Activated T-helper 1 cell treated with anti-CD3 and anti-CD28 coated beads, Interleukin-12 subunit alpha, Interleukin-12 subunit beta, Interleukin-2, Interleukin-4 antibody, amounts not matched to agents 30 ng/mL and 10 ng/mL and 1 ng/mL, durations not matched to agents 14 hours and 24 hours and 36 hours (primary cell): ENCODE measurements around the gene AUTS2. TPM values are rescaled to one million over a fixed set of nuclear protein-coding genes. Genes with fewer than 3 reads are reported as not detected.

ENCODE experiments used
- DNase-seq: peaks from one replicate; pipeline ENCODE4 v3.0.0; 2021; ENCODE audit warnings: low spot score
- H3K27ac Mint-ChIP-seq: one replicate; pipeline ENCODE4 v1.8.0; 2021; ENCODE audit warnings: mild to moderate bottlenecking, mixed read lengths
- H3K27me3 Mint-ChIP-seq: one replicate; pipeline ENCODE4 v1.8.0; 2022; ENCODE audit warnings: mild to moderate bottlenecking, moderate library complexity, mixed read lengths; ENCODE audit not compliant: insufficient read depth
- H3K36me3 Mint-ChIP-seq: one replicate; pipeline ENCODE4 v1.8.0; 2021; ENCODE audit warnings: low read depth, mixed read lengths
- H3K4me1 Mint-ChIP-seq: one replicate; pipeline ENCODE4 v1.8.0; 2021; ENCODE audit warnings: low read depth, mixed read lengths
- H3K4me3 Mint-ChIP-seq: one replicate; pipeline ENCODE4 v1.8.0; 2021; ENCODE audit warnings: mild to moderate bottlenecking, moderate library complexity, mixed read lengths
- H3K9me3 Mint-ChIP-seq: one replicate; pipeline ENCODE4 v1.8.0; 2021; ENCODE audit warnings: mixed read lengths
- intact Hi-C: fragments of 100-400 bp; cut with micrococcal nuclease; formaldehyde crosslinking; loops from one replicate; pipeline ENCODE4 v1.15.1; 2024
- total RNA-seq: library from RNA; stranded (reverse); gene quantifications from 2 replicates; pipeline ENCODE4 v1.2.3, GENCODE V29; 2022

AUTS2 gene
- total RNA-seq, 1 donor from 2014 or later: 2.7 TPM

GRCh38 chr7:70312336-70312735, 714.1 kb downstream of the AUTS2 start:
- H3K27me3 Mint-ChIP-seq: no peaks in the 10 kb centered on the region
- intact Hi-C loops: no loop called here
- H3K4me3 Mint-ChIP-seq: no peak overlapping the region
- H3K36me3 Mint-ChIP-seq: no peaks in the 10 kb centered on the region
- no peak overlapping the region for H3K27ac Mint-ChIP-seq
- peaks cover 11% of the 10 kb centered on the region for H3K9me3 Mint-ChIP-seq
- no peak for DNase-seq
- H3K4me1 Mint-ChIP-seq: peaks cover 15% of the 10 kb centered on the region

GRCh38 chr7:70313271-70313670, 715.0 kb downstream of the AUTS2 start:
- intact Hi-C loops: no loop called here
- no peak for DNase-seq
- Mint-ChIP-seq H3K36me3 (no peaks in the 10 kb centered on the region), H3K27me3 (no peaks in the 10 kb centered on the region), H3K4me1 (peaks cover 16% of the 10 kb centered on the region), H3K9me3 (peaks cover 16% of the 10 kb centered on the region), H3K27ac (no peak overlapping the region), H3K4me3 (no peak overlapping the region)

GRCh38 chr7:70313687-70314086, 715.4 kb downstream of the AUTS2 start:
- H3K4me3 Mint-ChIP-seq: no peak overlapping the region

GRCh38 chr7:70314221-70314620, 715.9 kb downstream of the AUTS2 start:
- Mint-ChIP-seq H3K27me3 (no peaks in the 10 kb centered on the region), H3K36me3 (no peaks in the 10 kb centered on the region), H3K27ac (no peak overlapping the region), H3K4me1 (peaks cover 21% of the 10 kb centered on the region), H3K4me3 (no peak overlapping the region), H3K9me3 (peaks cover 16% of the 10 kb centered on the region)
- no peak for DNase-seq
- intact Hi-C loops: no loop called here

More at GRCh38 chr7:70313687-70314086, 715.4 kb downstream of the AUTS2 start:
- H3K36me3 Mint-ChIP-seq: no peaks in the 10 kb centered on the region
- H3K27ac Mint-ChIP-seq: no peak overlapping the region
- H3K9me3 Mint-ChIP-seq: peaks cover 16% of the 10 kb centered on the region
- DNase-seq: no peak
- peaks cover 20% of the 10 kb centered on the region for H3K4me1 Mint-ChIP-seq
- no peaks in the 10 kb centered on the region for H3K27me3 Mint-ChIP-seq
- intact Hi-C loops: no loop called here

- Mint-ChIP-seq H3K36me3 (no peaks in the 10 kb centered on the region), H3K27ac (peak overlapping the region; percentile 24), H3K27me3 (no peaks in the 10 kb centered on the region), H3K4me1 (peaks cover 21% of the 10 kb centered on the region), H3K9me3 (peaks cover 16% of the 10 kb centered on the region), H3K4me3 (no peak overlapping the region)
- intact Hi-C loops: no loop called here
- peak; percentile 8 for DNase-seq
These were observed 718.5 kb downstream of the AUTS2 start for GRCh38 chr7:70316745-70317144.

- Mint-ChIP-seq H3K27me3 (no peaks in the 10 kb centered on the region), H3K4me1 (peaks cover 21% of the 10 kb centered on the region)
- intact Hi-C loops: no loop called here
These were observed 719.1 kb downstream of the AUTS2 start for GRCh38 chr7:70317356-70317755.

GRCh38 chr7:70318511-70318910, 720.2 kb downstream of the AUTS2 start:
- Mint-ChIP-seq H3K27me3 (no peaks in the 10 kb centered on the region), H3K27ac (no peak overlapping the region), H3K9me3 (peaks cover 16% of the 10 kb centered on the region), H3K4me3 (no peak overlapping the region), H3K4me1 (peaks cover 21% of the 10 kb centered on the region), H3K36me3 (no peaks in the 10 kb centered on the region)
- intact Hi-C loops: loop anchor here (1.0 kb wide), 1 partner anchor 16 kb away; no protein-coding TSS in a partner anchor
- no peak for DNase-seq

More at GRCh38 chr7:70317356-70317755, 719.1 kb downstream of the AUTS2 start:
- Mint-ChIP-seq H3K27ac (no peak overlapping the region), H3K9me3 (peaks cover 16% of the 10 kb centered on the region), H3K4me3 (no peak overlapping the region), H3K36me3 (no peaks in the 10 kb centered on the region)
- DNase-seq: no peak

- H3K9me3 Mint-ChIP-seq: peaks cover 16% of the 10 kb centered on the region
- H3K4me1 Mint-ChIP-seq: peaks cover 21% of the 10 kb centered on the region
- DNase-seq: no peak
- no peaks in the 10 kb centered on the region for H3K36me3 Mint-ChIP-seq
- no peak overlapping the region for H3K4me3 Mint-ChIP-seq
- no peaks in the 10 kb centered on the region for H3K27me3 Mint-ChIP-seq
- intact Hi-C loops: no loop called here
- no peak overlapping the region for H3K27ac Mint-ChIP-seq
These were observed 720.8 kb downstream of the AUTS2 start for GRCh38 chr7:70319057-70319456.

DNA sequence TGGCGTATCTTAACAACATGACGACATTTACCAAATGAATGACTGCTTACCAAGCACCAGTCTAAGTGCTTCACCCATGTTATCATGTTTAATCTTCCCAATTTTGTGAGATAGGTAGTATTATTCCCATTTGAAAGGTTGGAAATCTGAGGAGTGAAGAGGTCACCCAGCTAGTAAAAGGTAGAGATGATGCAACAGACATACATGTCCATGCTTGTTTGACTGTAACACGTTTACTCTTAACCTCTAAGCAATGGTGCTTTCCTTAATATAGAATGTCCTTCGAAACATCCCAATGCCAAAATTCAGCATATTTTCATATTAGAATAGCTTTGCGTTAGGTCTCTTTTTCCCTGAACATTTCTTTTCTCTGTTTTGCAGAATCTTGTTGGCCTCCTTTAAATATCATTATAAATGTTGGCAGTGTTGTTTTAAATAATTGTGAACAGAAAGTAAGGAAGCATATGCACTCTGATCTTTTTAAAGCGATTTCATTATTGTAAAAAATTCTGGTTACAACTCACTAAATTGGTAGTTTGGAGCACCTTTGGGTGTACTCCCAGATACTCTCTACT, 722.8 kb downstream of the AUTS2 start:
- no peak for DNase-seq
- Mint-ChIP-seq H3K4me3 (no peak overlapping the region), H3K9me3 (peaks cover 11% of the 10 kb centered on the region), H3K27ac (no peak overlapping the region), H3K27me3 (no peaks in the 10 kb centered on the region), H3K4me1 (peaks cover 21% of the 10 kb centered on the region), H3K36me3 (no peaks in the 10 kb centered on the region)
- intact Hi-C loops: no loop called here

DNA sequence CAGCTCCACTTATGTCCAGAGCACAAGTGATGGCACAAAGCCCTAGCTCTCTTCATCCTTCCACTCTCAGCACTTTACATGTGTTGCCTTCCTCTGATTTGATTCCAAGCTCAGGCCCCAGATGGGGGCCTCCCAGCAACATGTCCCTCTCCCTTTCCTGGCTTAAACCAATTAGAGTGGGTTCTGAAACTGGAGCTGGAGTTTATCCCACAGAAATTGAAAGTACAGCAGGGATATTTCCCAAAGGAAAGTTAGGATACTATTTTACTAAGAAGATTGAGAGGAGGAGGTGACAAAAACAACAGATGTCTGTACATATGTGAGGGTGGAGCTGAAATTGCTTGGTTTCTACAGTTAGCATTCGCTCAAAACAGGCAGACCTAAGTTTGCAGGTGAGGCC, 724.6 kb downstream of the AUTS2 start:
- Mint-ChIP-seq H3K4me1 (peaks cover 9% of the 10 kb centered on the region), H3K36me3 (no peaks in the 10 kb centered on the region)

GRCh38 chr7:70325509-70326101, 727.3 kb downstream of the AUTS2 start:
- Mint-ChIP-seq H3K27me3 (no peaks in the 10 kb centered on the region), H3K9me3 (no peaks in the 10 kb centered on the region), H3K36me3 (no peaks in the 10 kb centered on the region), H3K27ac (no peak overlapping the region), H3K4me1 (no peaks in the 10 kb centered on the region), H3K4me3 (no peak overlapping the region)
- intact Hi-C loops: no loop called here
- DNase-seq: no peak

More for the DNA sequence above, 724.6 kb downstream of the AUTS2 start:
- no peak for DNase-seq
- H3K27ac Mint-ChIP-seq: no peak overlapping the region
- H3K27me3 Mint-ChIP-seq: no peaks in the 10 kb centered on the region
- H3K9me3 Mint-ChIP-seq: peaks cover 4% of the 10 kb centered on the region
- H3K4me3 Mint-ChIP-seq: no peak overlapping the region
- intact Hi-C loops: no loop called here

DNA sequence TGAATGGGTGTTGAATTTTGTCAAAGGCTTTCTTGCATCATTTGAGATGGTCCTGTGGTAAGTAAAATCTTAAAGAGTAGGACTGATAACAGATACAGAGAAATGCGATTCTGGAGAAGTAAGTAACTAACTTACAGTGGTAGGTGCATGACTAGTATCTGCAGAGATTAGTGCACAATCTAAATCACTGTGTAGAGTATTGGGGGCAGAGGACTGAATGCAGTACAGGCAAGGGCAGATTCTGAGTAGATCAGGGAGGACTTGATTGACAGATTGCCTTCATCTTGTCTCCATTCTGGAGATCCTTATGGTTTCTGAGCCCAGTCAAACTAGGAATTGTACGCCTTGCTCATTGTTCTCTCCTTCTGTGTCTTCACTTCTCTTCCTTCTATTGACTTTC, 736.0 kb downstream of the AUTS2 start:
- Mint-ChIP-seq H3K4me1 (peaks cover 13% of the 10 kb centered on the region), H3K27me3 (no peaks in the 10 kb centered on the region), H3K4me3 (no peak overlapping the region), H3K9me3 (no peaks in the 10 kb centered on the region), H3K27ac (no peak overlapping the region), H3K36me3 (no peaks in the 10 kb centered on the region)
- DNase-seq: no peak
- intact Hi-C loops: loop anchor here (1.0 kb wide), 1 partner anchor 16 kb away; no protein-coding TSS in a partner anchor

- Mint-ChIP-seq H3K36me3 (no peaks in the 10 kb centered on the region), H3K4me3 (no peak overlapping the region), H3K27ac (no peak overlapping the region), H3K9me3 (no peaks in the 10 kb centered on the region), H3K27me3 (no peaks in the 10 kb centered on the region), H3K4me1 (peaks cover 13% of the 10 kb centered on the region)
- DNase-seq: no peak
- intact Hi-C loops: loop anchor here (1.0 kb wide), 1 partner anchor 17 kb away; no protein-coding TSS in a partner anchor
These were observed 736.6 kb downstream of the AUTS2 start for GRCh38 chr7:70334871-70335270.
